H1 (cell line): ENCODE measurements around the gene CHCHD3. TPM values are rescaled to one million over a fixed set of nuclear protein-coding genes. Genes with fewer than 3 reads are reported as not detected.

ENCODE experiments used
- CTCF ChIA-PET: fragments of 300-600 bp; sonication (Branson Sonifier 250); formaldehyde crosslinking; loops from one replicate; lab custom pipeline; 2021; ENCODE audit not compliant: partially characterized antibody; lab: Charles Lee
- POLR2A ChIA-PET: fragments of 300-600 bp; sonication (Branson Sonifier 250); formaldehyde crosslinking; loops from one replicate; lab custom pipeline; 2021; ENCODE audit warnings: inconsistent platforms; ENCODE audit not compliant: partially characterized antibody; lab: Charles Lee
- DNase-seq, 2 experiments: peaks; one replicate each; pipeline versions ENCODE4 v3.0.0 to v3.0.0-alpha.2; 2010 to 2022; ENCODE audit warnings: low spot score in 2 of 2, low read depth in 1 of 2, mixed read lengths in 1 of 2
- FAIRE-seq: peaks from 2 replicates; lab custom pipeline; 2011; peaks lifted over from hg19 to GRCh38; lab: Jason Lieb, UNC
- H2AFZ ChIP-seq: 2 replicates; pipeline ENCODE4 v1.8.1; 2012; ENCODE audit warnings: low read length, inconsistent platforms
- H2AK5ac ChIP-seq: 2 replicates; pipeline ENCODE4 v1.6.1; 2013; ENCODE audit warnings: low read depth, low read length
- H2BK120ac ChIP-seq: replicated peaks from 2 replicates; pipeline ENCODE3; 2013; ENCODE audit warnings: low read depth, low read length, inconsistent platforms
- H2BK12ac ChIP-seq: 2 replicates; pipeline ENCODE4 v1.6.1; 2013; ENCODE audit warnings: low read depth, low read length
- H2BK15ac ChIP-seq: 2 replicates; pipeline ENCODE4 v1.6.1; 2013; ENCODE audit warnings: low read length
- H2BK20ac ChIP-seq: 2 replicates; pipeline ENCODE4 v1.6.1; 2013; ENCODE audit warnings: low read length
- H2BK5ac ChIP-seq: 2 replicates; pipeline ENCODE4 v1.6.1; 2013; ENCODE audit warnings: low read depth, low read length
- H3K14ac ChIP-seq: 2 replicates; pipeline ENCODE4 v1.6.1; 2013; ENCODE audit warnings: inconsistent platforms; ENCODE audit not compliant: insufficient read length
- H3K18ac ChIP-seq: 2 replicates; pipeline ENCODE4 v1.6.1; 2013; ENCODE audit warnings: low read length; ENCODE audit errors: extremely low read depth
- H3K23ac ChIP-seq: 2 replicates; pipeline ENCODE4 v1.6.1; 2013; ENCODE audit warnings: inconsistent platforms; ENCODE audit not compliant: insufficient read length
- H3K23me2 ChIP-seq: 2 replicates; pipeline ENCODE4 v1.6.1; 2013; ENCODE audit warnings: low read depth, low read length
- H3K27ac ChIP-seq: 2 replicates; pipeline ENCODE4 v1.6.1; 2011; ENCODE audit warnings: low read depth, low read length, inconsistent platforms
- H3K27me3 ChIP-seq, 4 experiments: replicated peaks in 1 of 4; 1 replicate in 1 of 4; 2 replicates in 3 of 4; pipeline versions ENCODE4 v1.6.1 to v1.8.1; 2011 to 2013; ENCODE audit warnings: low read length in 3 of 4, mild to moderate bottlenecking in 3 of 4, inconsistent platforms in 2 of 4, mixed read lengths in 2 of 4, moderate library complexity in 1 of 4; ENCODE audit not compliant: control insufficient read depth in 3 of 4, insufficient read depth in 3 of 4; ENCODE audit errors: extremely low read depth in 1 of 4
- H3K36me3 ChIP-seq, 4 experiments: 2 replicates each; pipeline versions ENCODE4 v1.6.1 to v1.8.1; 2011 to 2013; ENCODE audit warnings: mild to moderate bottlenecking in 4 of 4, low read length in 3 of 4, moderate library complexity in 2 of 4, control low read depth in 1 of 4, inconsistent platforms in 1 of 4; ENCODE audit not compliant: insufficient read depth in 4 of 4, control insufficient read depth in 2 of 4
- H3K4ac ChIP-seq: replicated peaks from 2 replicates; pipeline ENCODE3; 2013; ENCODE audit warnings: low read length, low read depth, mixed read lengths, inconsistent platforms; ENCODE audit not compliant: insufficient read length
- H3K4me1 ChIP-seq, 4 experiments: replicated peaks in 1 of 4; 1 replicate in 1 of 4; 2 replicates in 3 of 4; pipeline versions ENCODE4 v1.6.1 to v1.8.1; 2011 to 2013; ENCODE audit warnings: low read length in 3 of 4, inconsistent platforms in 2 of 4, mixed read lengths in 1 of 4; ENCODE audit not compliant: insufficient read depth in 4 of 4, control insufficient read depth in 3 of 4
- H3K4me2 ChIP-seq, 2 experiments: 2 replicates each; pipeline versions ENCODE4 v1.6.1 to v1.8.1; 2011 to 2013; ENCODE audit warnings: low read depth in 2 of 2, low read length in 2 of 2, control low read depth in 1 of 2, inconsistent platforms in 1 of 2, mild to moderate bottlenecking in 1 of 2; ENCODE audit not compliant: insufficient read depth in 1 of 2
- H3K4me3 ChIP-seq, 4 experiments: fragments of 200-600, 300-600 bp in 1 of 4; sonication (generic), shearing (Covaris generic), sonication (Bioruptor Twin) in 1 of 4; 2 replicates each; pipeline versions ENCODE4 v1.5.1 to v1.8.1; 2011 to 2016; ENCODE audit warnings: low read length in 4 of 4, low read depth in 3 of 4, control low read depth in 2 of 4, inconsistent platforms in 2 of 4, mild to moderate bottlenecking in 2 of 4, mixed read lengths in 1 of 4, moderate library complexity in 1 of 4; ENCODE audit not compliant: insufficient read depth in 2 of 4; ENCODE audit errors: extremely low read depth in 1 of 4
- H3K56ac ChIP-seq: replicated peaks from 2 replicates; pipeline ENCODE3; 2013; ENCODE audit warnings: low read depth, mild to moderate bottlenecking, mixed read lengths, low read length, inconsistent platforms; ENCODE audit not compliant: insufficient read length
- H3K79me1 ChIP-seq: 2 replicates; pipeline ENCODE4 v1.6.1; 2013; ENCODE audit warnings: low read depth, low read length, control low read depth
- H3K79me2 ChIP-seq, 2 experiments: 2 replicates each; pipeline versions ENCODE4 v1.6.1 to v1.8.1; 2012 to 2013; ENCODE audit warnings: low read length in 2 of 2, mild to moderate bottlenecking in 2 of 2, inconsistent platforms in 1 of 2; ENCODE audit not compliant: insufficient read depth in 2 of 2, control insufficient read depth in 1 of 2
- H3K9ac ChIP-seq, 4 experiments: replicated peaks in 1 of 4; 1 replicate in 1 of 4; 2 replicates in 3 of 4; pipeline versions ENCODE4 v1.6.1 to v1.8.1; 2011 to 2013; ENCODE audit warnings: low read depth in 3 of 4, low read length in 3 of 4, control low read depth in 2 of 4, mild to moderate bottlenecking in 2 of 4, moderate library complexity in 2 of 4, inconsistent platforms in 1 of 4; ENCODE audit errors: extremely low read depth in 1 of 4
- H3K9me3 ChIP-seq, 2 experiments: 2 replicates each; pipeline versions ENCODE4 v1.6.1 to v1.8.1; 2012 to 2013; ENCODE audit warnings: mild to moderate bottlenecking in 2 of 2, moderate library complexity in 2 of 2, control low read depth in 1 of 2, inconsistent platforms in 1 of 2, low read depth in 1 of 2, low read length in 1 of 2, mixed read lengths in 1 of 2; ENCODE audit not compliant: insufficient read depth in 2 of 2
- H4K20me1 ChIP-seq, 2 experiments: replicated peaks in 1 of 2; 2 replicates each; pipeline versions ENCODE3 to v1.8.1; 2011 to 2013; ENCODE audit warnings: inconsistent platforms in 2 of 2, low read length in 2 of 2, mild to moderate bottlenecking in 1 of 2; ENCODE audit not compliant: insufficient read depth in 2 of 2, control insufficient read depth in 1 of 2
- H4K5ac ChIP-seq: 2 replicates; pipeline ENCODE4 v1.6.1; 2013; ENCODE audit warnings: low read length, low read depth, mixed read lengths, inconsistent platforms; ENCODE audit not compliant: insufficient read length
- H4K8ac ChIP-seq: 2 replicates; pipeline ENCODE4 v1.8.0; 2013; ENCODE audit warnings: mild to moderate bottlenecking, moderate library complexity, low read length, inconsistent platforms; ENCODE audit not compliant: insufficient read depth; ENCODE audit errors: extremely low read depth
- H4K91ac ChIP-seq: replicated peaks from 2 replicates; pipeline ENCODE3; 2013; ENCODE audit warnings: low read length, mixed read lengths, inconsistent platforms; ENCODE audit not compliant: insufficient read length
- EP300 ChIP-seq, 2 experiments: IDR thresholded peaks; 1 replicate in 1 of 2; 2 replicates in 1 of 2; pipeline ENCODE4 v1.6.1; 2011 to 2012; ENCODE audit warnings: low read depth in 2 of 2, low read length in 2 of 2, mild to moderate bottlenecking in 2 of 2, borderline replicate concordance in 1 of 2, inconsistent platforms in 1 of 2, moderate library complexity in 1 of 2
- POU5F1 ChIP-seq: IDR thresholded peaks from 2 replicates; pipeline ENCODE4 v1.6.1; 2011; ENCODE audit warnings: low read depth, mild to moderate bottlenecking, low read length, moderate library complexity
- WGBS, 2 experiments: shearing (Covaris generic) in 1 of 2; methylation state at CpG; one replicate each; pipeline versions ENCODE4 v1.1.6 to v1.1.7; 2013 to 2015; ENCODE audit warnings: low lambda C conversion rate in 2 of 2, mixed read lengths in 2 of 2, inconsistent platforms in 1 of 2, low coverage in 1 of 2, missing lambda C conversion rate in 1 of 2; ENCODE audit not compliant: insufficient replicate concordance in 2 of 2, insufficient coverage in 1 of 2, insufficient read length in 1 of 2; ENCODE audit errors: extremely low coverage in 1 of 2, missing lambda C conversion rate in 1 of 2; 5-methylcytosine and 5-hydroxymethylcytosine counted together
- polyA plus RNA-seq, 7 experiments: library from polyadenylated mRNA; depleted of rRNA in 3 of 7; stranded (reverse) in 5 of 7; unstranded in 2 of 7; fragments of >200 nt in 5 of 7; fragments of 200-250 nt in 2 of 7; gene quantifications; 1 replicate in 5 of 7; 2 replicates in 1 of 7; 4 replicates in 1 of 7; pipeline versions ENCODE4 v1.2.1 to v1.2.3, GENCODE V29; 2011 to 2013; ENCODE audit warnings: missing spikeins in 2 of 7, mixed read lengths in 2 of 7
- total RNA-seq: library from RNA; stranded (reverse); fragmentation: NEBNext Ultra II Directional; extraction: Animal tissue kit (Norgen Biotek cat#: 25700); gene quantifications from 2 replicates; pipeline ENCODE4 v1.2.1, GENCODE V29; 2021

Gene CHCHD3
- total and polyA plus RNA-seq, 2 of the 8 experiments (the other 6 are each of a cell fraction or from before 2014, with no cell fraction given): 42.9 to 137 TPM

GRCh38 chr7:133060004-133060403 lies 21.9 kb downstream of the CHCHD3 start:
- WGBS, 2 experiments: 89% methylated on average over 6 of the region's 6 CpGs; no CpG with 5 or more reads in 1 of the 2 experiments
- Histone ChIP-seq H3K27me3 (no peaks in the 10 kb centered on the region), H3K4me3 (no peak overlapping the region), H3K9ac (no peak overlapping the region), H3K79me2 (peaks cover 10 to 90% of the 10 kb centered on the region in 2 experiments), H3K4ac (no peak overlapping the region), H3K23me2 (no peaks in the 10 kb centered on the region), H3K56ac (no peak overlapping the region), H4K91ac (no peak overlapping the region), H2BK12ac (no peak overlapping the region), H2BK5ac (no peak overlapping the region), H4K5ac (no peak overlapping the region), H3K9me3 (no peaks in the 10 kb centered on the region), H3K18ac (no peak overlapping the region), H2AK5ac (no peak overlapping the region), H3K79me1 (peaks cover 15% of the 10 kb centered on the region; the same call in 1 of the 2 replicates), H3K23ac (no peak overlapping the region), H3K36me3 (no peaks in the 10 kb centered on the region), H2BK120ac (no peak overlapping the region), H3K14ac (no peak overlapping the region), H3K4me2 (no peak overlapping the region), H2BK20ac (no peak overlapping the region), H4K8ac (no peak overlapping the region), H3K27ac (no peak overlapping the region), H4K20me1 (peaks cover 7 to 24% of the 10 kb centered on the region in 2 experiments), H2AFZ (no peak overlapping the region), H3K4me1 (no peaks in the 10 kb centered on the region; a peak in 2 of 7 replicates), H2BK15ac (no peak overlapping the region)
- no peak for FAIRE-seq
- POLR2A ChIA-PET: no interaction called here
- CTCF ChIA-PET: no interaction called here
- no peak for DNase-seq
- no peak for TF ChIP-seq POU5F1
- TF ChIP-seq EP300 (IDR thresholded peaks at IDR 0.05; ENCODE audit: borderline replicate concordance in 1 of 2, low read depth in 2 of 2, low read length in 2 of 2): no peak
